Lower leg skin (tissue), 3 donors: Measurements from ENCODE around the gene FMNL3.

Experiments used
- CTCF ChIP-seq, 3 donors: fragments of 450-650 bp; IDR thresholded peaks; one replicate each; pipeline ENCODE4 v1.5.1; 2016; ENCODE audit warnings: antibody characterized with exemption in 3 of 3, mild to moderate bottlenecking in 3 of 3, moderate library complexity in 2 of 3
- POLR2A ChIP-seq, 2 donors: fragments of 450-650 bp; IDR thresholded peaks; one replicate each; pipeline ENCODE4 v1.6.1; 2016 to 2017; ENCODE audit warnings: antibody characterized with exemption in 2 of 2, mild to moderate bottlenecking in 1 of 2, moderate library complexity in 1 of 2

DNA sequence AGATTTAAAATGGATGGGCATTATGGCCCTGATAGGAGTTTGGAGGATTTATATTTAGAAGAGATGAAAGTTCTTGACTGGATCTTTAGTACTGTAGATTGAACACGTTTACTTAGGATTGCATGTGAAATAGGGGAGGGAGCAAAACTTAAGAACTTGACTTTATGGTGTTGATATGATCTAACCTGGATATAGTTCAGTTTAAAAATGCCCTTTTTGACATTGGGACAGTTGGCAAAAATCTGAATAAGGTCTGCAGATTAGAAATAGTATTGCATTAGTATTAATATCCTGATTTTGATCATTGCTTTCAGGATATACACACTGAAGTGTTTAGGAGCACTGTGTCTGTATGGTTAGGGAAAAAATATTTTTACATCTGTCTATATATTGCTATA, 43.8 kb upstream of the FMNL3 start:
- no peak for TF ChIP-seq CTCF (IDR thresholded peaks at IDR 0.05)
- TF ChIP-seq POLR2A (IDR thresholded peaks at IDR 0.05): no peak
